BE2C (cell line): ENCODE data around the gene CSTF2. TPM values are rescaled to one million over a fixed set of nuclear protein-coding genes. Genes with fewer than 3 reads are reported as not detected.
"Not testable (repeated sequence)": the region's sequence is repeated elsewhere in the genome, so short reads cannot be mapped to it uniquely, and the experiment has no call there.

Experiments
- DNase-seq: peaks from one replicate; pipeline ENCODE4 v3.0.0-alpha.2; 2020
- H3K27me3 ChIP-seq: fragments of 250-450 bp; sonication (Bioruptor Pico); 2 replicates; pipeline ENCODE4 v1.5.1; 2020; ENCODE audit warnings: mild to moderate bottlenecking
- H3K36me3 ChIP-seq: fragments of 250-450 bp; sonication (Bioruptor Pico); 2 replicates; pipeline ENCODE4 v1.5.1; 2020; ENCODE audit warnings: mild to moderate bottlenecking
- H3K4me1 ChIP-seq: fragments of 250-450 bp; sonication (Bioruptor Pico); 2 replicates; pipeline ENCODE4 v1.5.1; 2020
- H3K4me3 ChIP-seq: 2 replicates; pipeline ENCODE4 v1.5.1; 2011; ENCODE audit warnings: low read depth, low read length
- H3K9me3 ChIP-seq: fragments of 250-450 bp; sonication (Bioruptor Pico); 2 replicates; pipeline ENCODE4 v1.5.1; 2020
- CTCF ChIP-seq: IDR thresholded peaks from 2 replicates; pipeline ENCODE4 v1.5.1; 2012; ENCODE audit warnings: mild to moderate bottlenecking, low read depth, low read length
- polyA plus RNA-seq: library from polyadenylated mRNA; unstranded; fragments of >200 nt; gene quantifications from one replicate; pipeline ENCODE4 v1.2.1, GENCODE V29; 2012; ENCODE audit warnings: low read depth, missing spikeins; ENCODE audit not compliant: insufficient read length, insufficient read depth

Gene CSTF2
- polyA plus RNA-seq = 21.6 TPM

GRCh38 chrX:100819837-100820666, at the start of gene CSTF2:
Gene CSTF2, plus strand, starts transcription at chrX:100820391. Its CDS starts 26 bp downstream, at chrX:100820417.
- TF ChIP-seq CTCF = 0 out of 2 replicates have a peak, but pooled peaks have one; percentile 4
- no peaks in the 10 kb centered on the region for H3K9me3 ChIP-seq
- H3K27me3 ChIP-seq = no peaks in the 10 kb centered on the region; the same call in 1 of the 2 replicates
- DNase-seq = peak; percentile 82
- H3K36me3 ChIP-seq = peaks cover 5% of the 10 kb centered on the region; the same call in 1 of the 2 replicates
- H3K4me1 ChIP-seq = no peaks in the 10 kb centered on the region
- H3K4me3 ChIP-seq = peak within 1 kb of the TSS; percentile 90

DNA sequence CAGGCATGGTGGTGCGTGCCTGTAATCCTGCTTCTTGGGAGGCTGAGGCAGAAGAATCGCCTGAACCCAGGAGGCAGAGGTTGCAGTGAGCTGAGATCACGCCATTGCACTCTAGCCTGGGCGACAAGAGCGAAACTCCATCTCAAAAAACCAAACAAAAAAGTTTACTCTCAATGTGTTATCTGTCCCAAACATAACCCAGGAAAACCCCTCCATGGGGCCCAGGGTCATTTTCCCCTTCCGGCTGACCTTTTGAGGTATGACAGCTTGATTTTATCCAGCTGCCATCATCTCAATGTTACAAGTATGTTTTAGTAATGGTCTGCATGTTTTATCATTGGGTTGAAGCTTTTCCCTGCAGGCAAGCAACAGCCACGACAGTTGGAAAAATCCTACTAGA, 23.8 kb upstream of the CSTF2 start:
- not testable (repeated sequence) for H3K36me3 ChIP-seq, H3K9me3 ChIP-seq, H3K27me3 ChIP-seq, DNase-seq, H3K4me3 ChIP-seq, H3K4me1 ChIP-seq

DNA sequence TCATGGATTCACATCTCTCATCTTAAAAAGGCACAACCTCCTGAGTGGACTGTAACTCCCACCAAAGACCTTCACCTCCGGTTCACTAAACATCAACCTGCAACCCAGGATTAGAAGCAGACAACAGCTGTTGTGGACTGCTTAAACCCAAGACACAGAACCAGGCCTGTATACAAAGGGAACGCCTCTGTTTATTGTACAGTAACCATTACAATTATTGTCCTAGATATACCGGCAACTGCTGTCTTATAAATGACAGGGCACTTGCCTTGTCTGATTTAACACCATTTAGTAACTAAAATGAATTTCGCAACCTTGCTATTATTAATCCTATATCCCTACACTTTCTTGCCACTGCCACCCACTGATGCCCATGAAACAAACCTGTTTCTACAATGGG, 22.8 kb upstream of the CSTF2 start:
- Histone ChIP-seq H3K36me3 (no peaks in the 10 kb centered on the region), H3K27me3 (no peaks in the 10 kb centered on the region), H3K4me3 (no peak overlapping the region), H3K9me3 (no peaks in the 10 kb centered on the region), H3K4me1 (no peaks in the 10 kb centered on the region)
- DNase-seq = no peak
- no peak for TF ChIP-seq CTCF

DNA sequence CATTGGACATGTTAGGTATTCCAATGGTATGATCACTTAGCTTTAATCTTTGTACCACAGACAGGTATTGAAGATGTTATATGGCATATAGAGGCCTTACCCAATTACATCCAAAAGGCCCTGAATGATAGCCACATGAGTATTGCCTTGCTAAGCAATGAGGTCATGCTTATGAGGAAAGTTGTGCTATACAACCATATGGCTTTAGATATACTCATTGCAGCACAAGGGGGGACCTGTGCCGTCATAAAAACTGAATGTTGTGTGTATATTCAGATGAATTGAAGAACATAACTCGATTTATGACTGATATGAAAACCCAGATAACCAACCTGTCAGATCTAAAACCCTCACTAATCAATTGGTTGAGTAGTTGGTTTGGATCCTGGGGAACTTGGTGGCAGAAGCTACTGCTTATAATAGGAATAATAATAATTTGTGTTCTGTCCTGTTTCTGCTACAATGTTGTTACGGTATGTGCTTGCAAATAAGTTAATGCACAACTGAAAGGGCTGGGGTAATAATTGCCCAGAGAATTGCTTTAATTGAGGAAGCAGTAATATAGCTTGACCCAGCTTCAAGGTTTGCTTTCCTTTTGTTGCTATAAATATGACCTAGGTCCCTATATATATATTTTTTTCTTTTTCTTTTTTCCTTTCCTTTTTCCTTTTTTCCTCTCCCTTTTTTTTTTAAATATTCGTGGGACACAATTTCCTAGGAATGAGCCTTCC, 21.5 kb upstream of the CSTF2 start:
- TF ChIP-seq CTCF = no peak
- no peaks in the 10 kb centered on the region for H3K4me1 ChIP-seq
- no peak for DNase-seq
- no peaks in the 10 kb centered on the region for H3K27me3 ChIP-seq
- no peak overlapping the region for H3K4me3 ChIP-seq
- H3K36me3 ChIP-seq = no peaks in the 10 kb centered on the region
- no peaks in the 10 kb centered on the region for H3K9me3 ChIP-seq

DNA sequence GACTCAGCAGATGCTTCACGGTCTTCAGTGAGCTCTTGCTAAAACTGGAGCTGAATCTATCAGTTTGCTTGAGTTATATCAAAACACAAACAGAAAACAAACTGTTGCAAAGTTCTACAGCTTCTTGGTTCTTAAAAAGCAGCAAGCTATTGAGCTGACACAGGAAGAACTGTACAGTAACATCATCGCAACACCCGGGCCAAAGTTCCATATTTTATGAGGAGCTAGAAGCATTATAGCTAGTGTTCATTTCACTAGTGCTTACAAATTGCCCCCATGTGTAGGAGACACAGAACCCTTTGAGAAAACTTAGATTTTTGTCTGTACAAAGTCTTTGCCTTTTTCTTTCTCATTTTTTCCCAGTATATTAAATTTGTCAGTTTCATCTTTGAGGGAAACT, 17.3 kb upstream of the CSTF2 start:
- TF ChIP-seq CTCF = no peak
- DNase-seq = no peak
- Histone ChIP-seq H3K9me3 (no peaks in the 10 kb centered on the region), H3K36me3 (no peaks in the 10 kb centered on the region), H3K4me3 (no peak overlapping the region), H3K27me3 (no peaks in the 10 kb centered on the region), H3K4me1 (no peaks in the 10 kb centered on the region)

DNA sequence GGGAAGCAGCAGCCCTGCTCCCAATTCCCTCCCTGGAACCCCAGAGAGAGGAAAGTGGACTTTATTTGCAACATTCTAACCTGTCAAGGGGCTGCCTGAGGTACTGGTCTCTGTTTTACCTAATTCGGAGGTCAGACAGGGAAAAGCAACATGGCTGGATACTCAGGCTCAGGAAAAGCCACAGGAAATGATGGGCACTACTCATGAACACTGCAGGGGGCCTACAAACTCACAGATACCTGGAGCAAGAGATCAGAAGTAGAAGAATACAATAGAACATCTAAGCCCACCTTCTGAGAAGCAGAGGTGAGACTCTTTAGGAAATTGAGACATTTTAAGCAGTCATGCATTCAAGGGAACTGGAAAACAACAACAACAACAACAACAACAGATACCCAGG, 15.4 kb upstream of the CSTF2 start:
- H3K27me3 ChIP-seq = no peaks in the 10 kb centered on the region
- H3K9me3 ChIP-seq = no peaks in the 10 kb centered on the region
- no peaks in the 10 kb centered on the region for H3K36me3 ChIP-seq
- no peak for DNase-seq
- no peak for TF ChIP-seq CTCF
- no peak overlapping the region for H3K4me3 ChIP-seq
- no peaks in the 10 kb centered on the region for H3K4me1 ChIP-seq

DNA sequence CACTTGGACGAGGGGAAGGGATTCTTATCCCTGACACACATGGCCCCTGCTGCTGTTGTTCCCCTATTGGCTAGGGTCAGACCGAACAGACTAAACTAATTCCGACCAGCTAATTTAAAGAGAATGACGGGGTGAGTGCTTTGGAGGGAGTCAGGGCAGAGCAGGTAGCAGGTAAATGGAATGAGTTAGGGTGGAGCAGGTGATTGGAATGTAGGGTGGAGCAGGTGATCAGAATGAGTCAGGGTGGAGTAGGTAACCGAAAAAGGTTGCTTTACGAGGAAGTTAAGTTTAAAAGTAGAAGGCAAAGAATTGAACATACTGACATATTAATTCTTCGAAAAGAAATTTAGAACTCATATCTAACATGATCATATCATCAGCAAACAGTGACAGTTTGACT, 11.9 kb upstream of the CSTF2 start:
- H3K27me3 ChIP-seq, H3K4me1 ChIP-seq, H3K4me3 ChIP-seq, H3K9me3 ChIP-seq, DNase-seq, H3K36me3 ChIP-seq: not testable (repeated sequence)
